Keratinocyte (primary cell): ENCODE results near the gene SPDYC. TPM values are rescaled to one million over a fixed set of nuclear protein-coding genes. Genes with fewer than 3 reads are reported as not detected.

Source experiments
- DNase-seq: peaks from one replicate; pipeline ENCODE4 v3.0.0-alpha.2; 2011; ENCODE audit warnings: low read depth, missing footprints, low spot score
- FAIRE-seq: peaks from 2 replicates; lab custom pipeline; 2011; peaks lifted over from hg19 to GRCh38; lab: Jason Lieb, UNC
- H2AFZ ChIP-seq: 2 replicates; pipeline ENCODE4 v1.6.0; 2012; ENCODE audit warnings: low read length, control low read depth, inconsistent platforms; ENCODE audit not compliant: control insufficient read depth
- H3K27ac ChIP-seq: 2 replicates; pipeline ENCODE4 v1.5.1; 2011; ENCODE audit warnings: low read length; ENCODE audit not compliant: control insufficient read depth, insufficient read depth
- H3K27me3 ChIP-seq: 3 replicates; pipeline ENCODE4 v1.6.0; 2011; ENCODE audit warnings: low read length; ENCODE audit not compliant: control insufficient read depth, insufficient read depth; ENCODE audit errors: extremely low read depth
- H3K36me3 ChIP-seq, 2 experiments: 2 replicates in 1 of 2; 3 replicates in 1 of 2; pipeline ENCODE4 v1.5.1; 2011; ENCODE audit warnings: low read length in 2 of 2, mild to moderate bottlenecking in 1 of 2; ENCODE audit not compliant: control insufficient read depth in 2 of 2, insufficient read depth in 2 of 2; ENCODE audit errors: extremely low read depth in 1 of 2
- H3K4me1 ChIP-seq: 3 replicates; pipeline ENCODE4 v1.5.1; 2011; ENCODE audit warnings: low read length; ENCODE audit not compliant: control insufficient read depth, insufficient read depth; ENCODE audit errors: extremely low read depth
- H3K4me2 ChIP-seq: 3 replicates; pipeline ENCODE4 v1.6.0; 2011; ENCODE audit warnings: low read depth, low read length; ENCODE audit not compliant: control insufficient read depth, insufficient read depth; ENCODE audit errors: extremely low read depth
- H3K4me3 ChIP-seq, 3 experiments: fragments of 200-600 bp in 1 of 3; sonication (generic) in 1 of 3; 2 replicates in 2 of 3; 3 replicates in 1 of 3; pipeline ENCODE4 v1.5.1; 2011 to 2016; ENCODE audit warnings: low read length in 3 of 3, mild to moderate bottlenecking in 3 of 3, control low read depth in 2 of 3, inconsistent platforms in 1 of 3, low read depth in 1 of 3, mixed read lengths in 1 of 3, mixed run types in 1 of 3, moderate library complexity in 1 of 3; ENCODE audit not compliant: control insufficient read depth in 2 of 3, insufficient read depth in 2 of 3; ENCODE audit errors: extremely low read depth in 1 of 3
- H3K79me2 ChIP-seq: 2 replicates; pipeline ENCODE4 v1.6.0; 2012; ENCODE audit warnings: low read length; ENCODE audit not compliant: control insufficient read depth, insufficient read depth
- H3K9ac ChIP-seq: 3 replicates; pipeline ENCODE4 v1.6.0; 2011; ENCODE audit warnings: low read length; ENCODE audit not compliant: control insufficient read depth, insufficient read depth; ENCODE audit errors: extremely low read depth
- H3K9me1 ChIP-seq: 3 replicates; pipeline ENCODE4 v1.6.0; 2011; ENCODE audit warnings: low read length; ENCODE audit not compliant: control insufficient read depth, insufficient read depth; ENCODE audit errors: extremely low read depth
- H3K9me3 ChIP-seq: 2 replicates; pipeline ENCODE4 v1.5.1; 2012; ENCODE audit warnings: low read depth, low read length; ENCODE audit not compliant: control insufficient read depth
- H4K20me1 ChIP-seq: 3 replicates; pipeline ENCODE4 v1.6.0; 2011; ENCODE audit warnings: low read length; ENCODE audit not compliant: control insufficient read depth, insufficient read depth; ENCODE audit errors: extremely low read depth
- CTCF ChIP-seq, 3 experiments: IDR thresholded peaks in 1 of 3; conservative IDR thresholded peaks in 1 of 3; optimal IDR thresholded peaks in 1 of 3; 2 replicates in 2 of 3; 3 replicates in 1 of 3; pipeline versions ENCODE3 to v1.5.1; 2011; ENCODE audit warnings: low read length in 3 of 3, mild to moderate bottlenecking in 3 of 3, moderate library complexity in 2 of 3, control low read depth in 1 of 3, inconsistent platforms in 1 of 3; ENCODE audit not compliant: insufficient read depth in 2 of 3; ENCODE audit errors: extremely low read depth in 1 of 3
- EZH2 ChIP-seq: IDR thresholded peaks from one replicate; pipeline ENCODE4 v1.6.1; 2012; ENCODE audit warnings: inconsistent platforms, mild to moderate bottlenecking, low read length, moderate library complexity
- dilution Hi-C: fragments of 300-500 bp; cut with MboI; formaldehyde crosslinking; loops from one replicate; pipeline ENCODE4 v1.7.0; 2020; ENCODE audit warnings: low sequenced_read_pairs; ENCODE audit not compliant: extremely low pct_ligation_motif_present
- polyA plus RNA-seq, 5 experiments: library from polyadenylated mRNA; depleted of rRNA in 3 of 5; stranded (reverse) in 3 of 5; stranded (forward) in 1 of 5; unstranded in 1 of 5; fragments of >200 nt; gene quantifications; 1 replicate in 1 of 5; 2 replicates in 3 of 5; 3 replicates in 1 of 5; pipeline versions ENCODE4 v1.2.1 to v1.2.3, GENCODE V29; 2011 to 2012; ENCODE audit warnings: missing spikeins in 2 of 5, low read depth in 1 of 5, low replicate concordance in 1 of 5

SPDYC gene
- polyA plus RNA-seq, 1 donor (not counting 4 experiments of a cell fraction or from before 2014, with no cell fraction given) = not detected

DNA sequence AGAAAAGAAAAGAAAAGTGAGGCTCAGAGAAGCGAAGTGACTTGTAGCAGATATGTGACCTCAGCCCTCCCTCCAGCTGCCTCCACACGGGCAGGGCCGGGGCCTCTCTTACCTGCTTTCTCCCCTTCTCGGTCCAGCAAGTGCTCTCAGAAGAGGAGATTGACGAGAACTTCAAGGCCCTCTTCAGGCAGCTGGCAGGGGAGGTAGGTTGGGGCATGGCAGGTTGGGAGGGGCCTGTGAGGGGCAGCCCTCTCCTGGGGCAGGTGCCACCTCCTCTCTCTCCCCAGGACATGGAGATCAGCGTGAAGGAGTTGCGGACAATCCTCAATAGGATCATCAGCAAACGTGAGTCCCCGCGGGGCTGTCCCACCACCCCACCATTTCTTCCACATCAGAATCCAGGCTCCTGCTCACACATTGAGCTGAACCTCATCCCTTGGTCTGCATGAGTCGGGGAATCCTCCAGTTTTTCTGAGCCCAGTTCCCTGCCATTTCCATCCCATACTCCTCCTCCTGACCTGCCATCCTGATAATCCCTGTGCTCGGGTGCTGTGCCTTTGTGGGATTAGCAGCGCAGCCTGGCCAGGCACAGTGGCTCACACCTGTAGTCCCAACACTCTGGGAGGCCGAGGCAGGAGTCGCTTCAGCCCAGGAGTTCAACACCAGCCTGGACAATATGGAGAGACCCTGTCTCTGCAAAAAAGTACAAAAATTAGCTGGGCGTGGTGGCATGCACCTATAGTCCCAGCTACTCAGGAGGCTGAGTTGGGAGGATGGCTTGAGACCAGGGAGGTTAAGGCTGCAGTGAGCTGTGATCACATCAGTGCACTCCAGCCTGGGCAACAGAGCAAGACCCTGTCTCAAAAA lies 38.1 kb downstream of the SPDYC start:
- DNase-seq = no peak
- FAIRE-seq = no peak
- no peaks in the 10 kb centered on the region for H3K27me3 ChIP-seq
- peaks cover 2% of the 10 kb centered on the region for H3K79me2 ChIP-seq
- H2AFZ ChIP-seq = no peak overlapping the region
- no peak overlapping the region for H3K9ac ChIP-seq
- H3K4me2 ChIP-seq = no peak overlapping the region
- dilution Hi-C loops = no loop called here
- no peak for TF ChIP-seq EZH2
- no peak for TF ChIP-seq CTCF (optimal IDR thresholded peaks at IDR 0.05 in 1 of 3, IDR thresholded peaks at IDR 0.05 in 1 of 3, conservative IDR thresholded peaks at IDR 0.05 in 1 of 3; ENCODE audit: extremely low read depth in 1 of 3, insufficient read depth in 2 of 3, low read length in 3 of 3)
- H3K9me3 ChIP-seq = no peaks in the 10 kb centered on the region
- no peak overlapping the region for H3K27ac ChIP-seq
- no peaks in the 10 kb centered on the region for H3K4me1 ChIP-seq
- H3K4me3 ChIP-seq = no peak overlapping the region
- peaks cover 6% of the 10 kb centered on the region for H4K20me1 ChIP-seq
- peaks cover 67 to 69% of the 10 kb centered on the region in 2 experiments for H3K36me3 ChIP-seq
- no peaks in the 10 kb centered on the region for H3K9me1 ChIP-seq

- no peak for TF ChIP-seq CTCF (optimal IDR thresholded peaks at IDR 0.05 in 1 of 3, IDR thresholded peaks at IDR 0.05 in 1 of 3, conservative IDR thresholded peaks at IDR 0.05 in 1 of 3; ENCODE audit: extremely low read depth in 1 of 3, insufficient read depth in 2 of 3, low read length in 3 of 3)
- TF ChIP-seq EZH2 = no peak
- dilution Hi-C loops = no loop called here
- Histone ChIP-seq H3K9me3 (no peaks in the 10 kb centered on the region), H3K9me1 (no peaks in the 10 kb centered on the region), H3K9ac (no peak overlapping the region), H4K20me1 (peaks cover 6% of the 10 kb centered on the region), H3K27me3 (no peaks in the 10 kb centered on the region), H3K4me1 (no peaks in the 10 kb centered on the region), H3K79me2 (peaks cover under 1% of the 10 kb centered on the region), H3K36me3 (peaks cover 61 to 66% of the 10 kb centered on the region in 2 experiments), H3K27ac (no peak overlapping the region), H2AFZ (no peak overlapping the region), H3K4me3 (no peak overlapping the region), H3K4me2 (no peak overlapping the region)
- DNase-seq (no peak), FAIRE-seq (no peak)
These were observed 39.0 kb downstream of the SPDYC start for GRCh38 chr11:65208785-65209710.
